HCT116 (cell line): ENCODE measurements around the gene SMAD7. TPM values are rescaled to one million over a fixed set of nuclear protein-coding genes. Genes with fewer than 3 reads are reported as not detected.

Experiments used
- ATAC-seq: fragments of 200-7000 bp; cut with Tn5 transposase; 2 replicates; pipeline ENCODE4 v1.9.1; 2020; ENCODE audit warnings: mild to moderate bottlenecking, moderate library complexity
- BruUV-seq: library from RNA; stranded (reverse); fragments of 400-500 nt; replicated peaks from 2 replicates; lab custom pipeline; 2021; lab: Mats Ljungman, UMichigan
- CTCF ChIA-PET: fragments of 300-600 bp; sonication (Branson Sonifier 250); formaldehyde crosslinking; loops from one replicate; lab custom pipeline; 2021; ENCODE audit warnings: antibody characterized with exemption; lab: Charles Lee
- POLR2A ChIA-PET: fragments of 300-600, 350-600 bp; sonication (Branson Sonifier 250); formaldehyde crosslinking; loops from one replicate; lab custom pipeline; 2021; ENCODE audit warnings: antibody characterized with exemption; lab: Charles Lee
- RAD21 ChIA-PET, 2 experiments: fragments of 300-600 bp; sonication (Branson Sonifier 250); formaldehyde crosslinking; loops; one replicate each; lab custom pipeline; 2023; ENCODE audit warnings: low total read pairs in 2 of 2; ENCODE audit not compliant: uncharacterized antibody in 2 of 2, unreplicated experiment in 2 of 2, low non-redundant PET in 1 of 2; lab: Charles Lee
- DNase-seq: peaks from one replicate; pipeline ENCODE4 v3.0.0-alpha.2; 2010; ENCODE audit warnings: low read depth, low spot score
- H2AFZ ChIP-seq: fragments of 200-600 bp; shearing (Covaris generic), sonication (generic); 2 replicates; pipeline ENCODE4 v1.6.1; 2017; ENCODE audit warnings: low read depth, mixed run types, mixed read lengths, antibody characterized with exemption, low read length; ENCODE audit not compliant: poor library complexity, severe bottlenecking
- H3K27ac ChIP-seq: 2 replicates; pipeline ENCODE4 v1.5.1; 2012; ENCODE audit warnings: low read depth, low read length
- H3K27me3 ChIP-seq: fragments of 200-600 bp; sonication (generic); 2 replicates; pipeline ENCODE4 v1.6.1; 2016; ENCODE audit warnings: mixed run types, low read length, mixed read lengths; ENCODE audit not compliant: insufficient read depth
- H3K36me3 ChIP-seq, 2 experiments: fragments of 200-500 bp in 1 of 2; fragments of 200-600 bp in 1 of 2; sonication (Bioruptor generic) in 1 of 2; sonication (generic) in 1 of 2; 2 replicates each; pipeline versions ENCODE4 v1.5.1 to v1.6.1; 2014 to 2016; ENCODE audit warnings: low read length in 2 of 2, inconsistent platforms in 1 of 2, mixed read lengths in 1 of 2, mixed run types in 1 of 2; ENCODE audit not compliant: insufficient read depth in 2 of 2, control insufficient read depth in 1 of 2
- H3K4me1 ChIP-seq, 2 experiments: fragments of 200-600 bp in 1 of 2; sonication (generic) in 1 of 2; 2 replicates each; pipeline versions ENCODE4 v1.5.1 to v1.6.1; 2012 to 2017; ENCODE audit warnings: low read length in 2 of 2, inconsistent platforms in 1 of 2, mild to moderate bottlenecking in 1 of 2, mixed read lengths in 1 of 2, mixed run types in 1 of 2, moderate library complexity in 1 of 2; ENCODE audit not compliant: insufficient read depth in 2 of 2, control insufficient read depth in 1 of 2
- H3K4me2 ChIP-seq: fragments of 200-600 bp; sonication (generic); 2 replicates; pipeline ENCODE4 v1.6.1; 2017; ENCODE audit warnings: mixed run types, low read length, mixed read lengths
- H3K4me3 ChIP-seq, 2 experiments: fragments of 200-600 bp in 1 of 2; sonication (generic) in 1 of 2; replicated peaks in 1 of 2; 2 replicates each; pipeline ENCODE4 v1.5.1; 2011 to 2016; ENCODE audit warnings: low read length in 2 of 2, control low read depth in 1 of 2, low read depth in 1 of 2, mild to moderate bottlenecking in 1 of 2, mixed read lengths in 1 of 2, mixed run types in 1 of 2
- H3K79me2 ChIP-seq: fragments of 200-600 bp; sonication (generic); 2 replicates; pipeline ENCODE4 v1.6.1; 2017; ENCODE audit warnings: mild to moderate bottlenecking, mixed run types, low read length, moderate library complexity, mixed read lengths; ENCODE audit not compliant: insufficient read depth
- H3K9ac ChIP-seq: fragments of 200-600 bp; sonication (generic); 2 replicates; pipeline ENCODE4 v1.6.1; 2016; ENCODE audit warnings: low read length, mixed read lengths
- H3K9me2 ChIP-seq: fragments of 200-600 bp; sonication (generic), shearing (Covaris generic); 2 replicates; pipeline ENCODE4 v1.6.1; 2017; ENCODE audit warnings: mixed run types, mild to moderate bottlenecking, moderate library complexity; ENCODE audit not compliant: insufficient read depth
- H3K9me3 ChIP-seq, 2 experiments: fragments of 200-500 bp in 1 of 2; fragments of 200-600 bp in 1 of 2; sonication (Bioruptor generic) in 1 of 2; sonication (generic) in 1 of 2; 2 replicates each; pipeline ENCODE4 v1.6.1; 2014 to 2017; ENCODE audit warnings: low read length in 2 of 2, mixed read lengths in 2 of 2, inconsistent platforms in 1 of 2, low read depth in 1 of 2, mild to moderate bottlenecking in 1 of 2, mixed run types in 1 of 2, moderate library complexity in 1 of 2; ENCODE audit not compliant: control insufficient read depth in 1 of 2, insufficient read depth in 1 of 2
- H4K20me1 ChIP-seq: fragments of 200-600 bp; sonication (generic), shearing (Covaris generic); 2 replicates; pipeline ENCODE4 v1.6.1; 2017; ENCODE audit warnings: mixed run types, mild to moderate bottlenecking, moderate library complexity; ENCODE audit not compliant: insufficient read depth
- CBX3 ChIP-seq: IDR thresholded peaks from 2 replicates; pipeline ENCODE4 v1.6.1; 2012; ENCODE audit warnings: low read depth
- CEBPB ChIP-seq: IDR thresholded peaks from 2 replicates; pipeline ENCODE4 v1.6.1; 2012; ENCODE audit warnings: low read depth
- EGR1 ChIP-seq: IDR thresholded peaks from 2 replicates; pipeline ENCODE4 v1.6.1; 2012; ENCODE audit warnings: low read depth
- ELF1 ChIP-seq: IDR thresholded peaks from 2 replicates; pipeline ENCODE4 v1.6.1; 2012; ENCODE audit warnings: low read depth, borderline replicate concordance
- EZH2 ChIP-seq: fragments of 200-600 bp; sonication (generic); IDR thresholded peaks from 2 replicates; pipeline ENCODE4 v1.6.1; 2017; ENCODE audit warnings: antibody characterized with exemption, mixed run types
- POLR2A ChIP-seq: IDR thresholded peaks from 2 replicates; pipeline ENCODE4 v1.7.0; 2011; ENCODE audit warnings: borderline replicate concordance; ENCODE audit not compliant: insufficient read depth, insufficient read length; ENCODE audit errors: extremely low read depth
- SRF ChIP-seq: IDR thresholded peaks from 2 replicates; pipeline ENCODE4 v1.6.1; 2012; ENCODE audit warnings: low read depth
- YY1 ChIP-seq: IDR thresholded peaks from 2 replicates; pipeline ENCODE4 v1.6.1; 2011; ENCODE audit warnings: low read length, low read depth, moderate library complexity, mild to moderate bottlenecking; ENCODE audit not compliant: insufficient replicate concordance; ENCODE audit errors: extremely low read depth
- intact Hi-C: fragments of 100-400 bp; cut with micrococcal nuclease; formaldehyde crosslinking; loops from 2 replicates; pipeline ENCODE4 v1.10.0; 2022
- total RNA-seq: library from RNA; stranded (reverse); gene quantifications from one replicate; pipeline ENCODE4 v1.2.1, GENCODE V29; 2021; ENCODE audit not compliant: unreplicated experiment
- TF ChIP-seq, protein P1 (sequence below), 3 experiments: fragments of 200-600 bp in 1 of 3; sonication (generic) in 1 of 3; IDR thresholded peaks in 2 of 3; conservative IDR thresholded peaks in 1 of 3; 2 replicates each; pipeline ENCODE4 v1.5.1; 2012 to 2017; ENCODE audit warnings: low read depth in 2 of 3, low read length in 2 of 3, antibody characterized with exemption in 1 of 3, borderline replicate concordance in 1 of 3, control low read depth in 1 of 3, mild to moderate bottlenecking in 1 of 3, mixed read lengths in 1 of 3, mixed run types in 1 of 3, moderate library complexity in 1 of 3; ENCODE audit not compliant: insufficient read depth in 1 of 3
- TF ChIP-seq, protein P2 (sequence below): IDR thresholded peaks from 2 replicates; pipeline ENCODE4 v1.6.1; 2012
- TF ChIP-seq, protein P3 (sequence below): IDR thresholded peaks from 2 replicates; pipeline ENCODE4 v1.6.1; 2012

SMAD7 gene
- total RNA-seq, 1 experiment from 2014 or later, result 7.2 TPM

DNA sequence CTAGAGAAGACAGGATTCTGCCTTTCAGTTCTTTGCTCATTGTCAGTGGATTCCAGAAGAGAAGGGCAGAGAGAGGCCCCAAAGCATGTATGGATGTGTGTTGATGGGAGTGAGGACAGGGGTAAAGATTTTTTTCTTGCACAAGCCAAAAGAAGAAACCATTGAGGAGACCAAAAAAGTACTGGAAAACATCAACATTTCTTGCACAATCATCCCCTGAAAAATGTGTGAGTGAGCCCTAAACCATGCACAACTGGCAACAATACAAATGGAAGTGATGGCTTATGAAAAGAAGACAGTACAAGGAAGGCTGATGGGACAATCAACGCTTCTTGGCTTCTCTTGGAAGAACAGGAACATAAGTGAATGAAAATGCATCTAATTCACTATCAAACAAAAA lies 5.6 kb upstream of the SMAD7 start (continued):
- TF ChIP-seq SRF, result no peak

DNA sequence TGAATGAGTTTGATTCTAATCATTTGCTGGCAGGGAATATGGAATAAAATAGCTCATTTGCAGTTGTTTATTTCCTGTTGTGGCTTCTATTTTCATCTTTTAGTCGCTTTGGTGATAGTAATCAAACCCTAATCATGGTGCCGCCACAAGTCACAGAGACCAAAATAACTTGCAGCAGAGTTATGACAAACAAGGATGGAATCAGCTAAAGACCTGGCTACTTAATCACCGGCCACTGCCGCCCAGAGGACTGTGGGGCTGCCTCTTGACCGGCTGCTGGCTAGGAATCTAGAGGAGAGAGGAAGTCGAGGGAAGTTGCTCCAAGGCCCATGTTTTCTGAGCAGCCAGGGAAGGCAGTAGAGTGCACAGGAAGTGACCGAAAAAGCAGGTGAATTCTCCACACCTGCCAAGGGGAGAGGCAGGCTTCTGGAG lies 5.1 kb upstream of the SMAD7 start:
- CTCF ChIA-PET, result no interaction called here
- peak; percentile 28 for ATAC-seq
- peak overlapping the region; percentile 91 for H2AFZ ChIP-seq

More for the DNA sequence above, 5.1 kb upstream of the SMAD7 start:
- Histone ChIP-seq H3K79me2 (peaks cover 3% of the 10 kb centered on the region; the same call in 1 of the 2 replicates), H3K4me1 (peaks cover 25 to 51% of the 10 kb centered on the region in 2 experiments), H3K4me2 (peak overlapping the region; percentile 50), H4K20me1 (no peaks in the 10 kb centered on the region), H3K9ac (no peak overlapping the region), H3K27me3 (peaks cover 4% of the 10 kb centered on the region; the same call in 1 of the 2 replicates), H3K4me3 (no peak overlapping the region), H3K9me2 (no peaks in the 10 kb centered on the region), H3K27ac (no peak overlapping the region), H3K9me3 (no peaks in the 10 kb centered on the region), H3K36me3 (no peaks in the 10 kb centered on the region)
- no peak for DNase-seq
- ChIA-PET POLR2A (no interaction called here), RAD21 (no interaction called here)
- TF ChIP-seq CBX3 (no peak), SRF (no peak), ELF1 (no peak), POLR2A (no peak), CEBPB (no peak), YY1 (no peak), EZH2 (no peak), EGR1 (no peak)
- TF ChIP-seq, protein P1, sequence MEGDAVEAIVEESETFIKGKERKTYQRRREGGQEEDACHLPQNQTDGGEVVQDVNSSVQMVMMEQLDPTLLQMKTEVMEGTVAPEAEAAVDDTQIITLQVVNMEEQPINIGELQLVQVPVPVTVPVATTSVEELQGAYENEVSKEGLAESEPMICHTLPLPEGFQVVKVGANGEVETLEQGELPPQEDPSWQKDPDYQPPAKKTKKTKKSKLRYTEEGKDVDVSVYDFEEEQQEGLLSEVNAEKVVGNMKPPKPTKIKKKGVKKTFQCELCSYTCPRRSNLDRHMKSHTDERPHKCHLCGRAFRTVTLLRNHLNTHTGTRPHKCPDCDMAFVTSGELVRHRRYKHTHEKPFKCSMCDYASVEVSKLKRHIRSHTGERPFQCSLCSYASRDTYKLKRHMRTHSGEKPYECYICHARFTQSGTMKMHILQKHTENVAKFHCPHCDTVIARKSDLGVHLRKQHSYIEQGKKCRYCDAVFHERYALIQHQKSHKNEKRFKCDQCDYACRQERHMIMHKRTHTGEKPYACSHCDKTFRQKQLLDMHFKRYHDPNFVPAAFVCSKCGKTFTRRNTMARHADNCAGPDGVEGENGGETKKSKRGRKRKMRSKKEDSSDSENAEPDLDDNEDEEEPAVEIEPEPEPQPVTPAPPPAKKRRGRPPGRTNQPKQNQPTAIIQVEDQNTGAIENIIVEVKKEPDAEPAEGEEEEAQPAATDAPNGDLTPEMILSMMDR (IDR thresholded peaks at IDR 0.05 in 2 of 3, conservative IDR thresholded peaks at IDR 0.05 in 1 of 3; ENCODE audit: borderline replicate concordance in 1 of 3, insufficient read depth in 1 of 3, low read depth in 2 of 3, low read length in 2 of 3), result no peak
- TF ChIP-seq, protein P2, sequence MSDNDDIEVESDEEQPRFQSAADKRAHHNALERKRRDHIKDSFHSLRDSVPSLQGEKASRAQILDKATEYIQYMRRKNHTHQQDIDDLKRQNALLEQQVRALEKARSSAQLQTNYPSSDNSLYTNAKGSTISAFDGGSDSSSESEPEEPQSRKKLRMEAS, result no peak
- TF ChIP-seq, protein P3, sequence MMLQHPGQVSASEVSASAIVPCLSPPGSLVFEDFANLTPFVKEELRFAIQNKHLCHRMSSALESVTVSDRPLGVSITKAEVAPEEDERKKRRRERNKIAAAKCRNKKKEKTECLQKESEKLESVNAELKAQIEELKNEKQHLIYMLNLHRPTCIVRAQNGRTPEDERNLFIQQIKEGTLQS, result no peak
- intact Hi-C loops, result no loop called here
- BruUV-seq, result no TSS peak
